GM21390 (cell line): Measurements from ENCODE around the gene ZNF184.
A peak's percentile ranks its signal among the peaks of the same experiment; 100 is the strongest.

Experiments
- ATAC-seq: cut with Tn5 transposase; IDR thresholded peaks from one replicate; pipeline ENCODE4 v1.9.1; 2021; ENCODE audit not compliant: unreplicated experiment

ZNF184 gene

DNA sequence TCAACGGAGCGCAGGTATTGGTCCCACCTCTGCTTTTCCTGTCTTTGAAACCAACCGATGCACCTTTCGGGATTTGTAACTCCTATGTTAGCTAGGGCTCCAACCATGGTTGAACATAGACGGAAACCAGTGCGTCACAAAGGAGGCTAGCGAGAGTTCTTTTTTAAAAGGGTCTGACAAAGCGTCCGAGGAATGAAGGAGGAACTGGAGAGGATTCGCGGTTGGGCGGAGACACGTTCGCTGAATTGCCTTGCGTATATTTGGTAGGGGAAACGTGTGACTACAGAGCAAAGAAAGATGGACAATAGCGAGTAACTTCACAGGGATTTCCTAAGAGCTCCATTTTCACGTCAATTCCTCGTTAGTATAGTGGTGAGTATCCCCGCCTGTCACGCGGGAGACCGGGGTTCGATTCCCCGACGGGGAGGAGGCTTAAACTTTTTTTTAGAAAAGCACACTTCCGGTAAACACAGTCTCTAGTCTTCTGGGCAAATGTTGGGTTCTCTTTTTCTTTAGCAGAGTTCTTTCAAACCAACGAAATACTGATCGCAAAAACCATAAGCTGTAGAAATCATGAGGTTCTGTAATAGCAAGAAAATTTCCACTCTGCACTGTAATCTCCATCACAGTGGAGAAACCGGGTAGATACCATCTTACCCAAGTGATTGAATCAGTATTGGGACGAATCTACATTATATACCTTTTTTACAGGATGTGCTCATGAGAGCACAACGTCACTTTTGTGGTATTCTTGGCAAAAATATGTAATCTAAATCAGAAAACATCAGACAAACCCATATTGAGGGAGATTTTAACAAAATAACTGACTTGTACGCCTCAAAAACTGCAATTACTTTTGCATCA lies 6.6 kb upstream of the ZNF184 start:
- peak; percentile 54 for ATAC-seq

DNA sequence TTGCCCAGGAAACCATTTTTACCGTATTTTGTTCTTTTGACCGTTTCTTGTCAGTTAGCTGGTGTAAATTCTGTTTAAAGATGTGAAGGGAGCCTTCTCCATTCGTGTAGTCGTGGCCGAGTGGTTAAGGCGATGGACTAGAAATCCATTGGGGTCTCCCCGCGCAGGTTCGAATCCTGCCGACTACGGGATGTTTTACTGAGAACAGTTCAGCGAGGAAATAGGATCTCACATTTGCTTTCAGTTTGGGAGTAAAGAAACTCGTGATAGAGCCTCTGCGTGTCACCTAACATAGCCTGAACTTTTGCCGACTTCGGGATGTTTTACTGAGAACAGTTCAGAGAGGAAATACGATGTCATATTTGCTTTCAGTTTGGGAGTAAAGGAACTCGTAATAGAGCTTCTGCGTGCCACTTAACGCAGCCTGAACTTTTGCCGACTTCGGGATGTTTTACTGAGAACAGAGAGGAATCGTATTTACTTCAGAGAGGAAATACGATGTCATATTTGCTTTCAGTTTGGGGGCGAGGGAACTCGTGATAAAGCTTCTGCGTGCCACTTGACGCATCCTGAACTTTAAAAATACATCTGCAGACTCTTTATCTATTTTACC lies 5.9 kb upstream of the ZNF184 start:
- ATAC-seq, result peak; percentile 67

DNA sequence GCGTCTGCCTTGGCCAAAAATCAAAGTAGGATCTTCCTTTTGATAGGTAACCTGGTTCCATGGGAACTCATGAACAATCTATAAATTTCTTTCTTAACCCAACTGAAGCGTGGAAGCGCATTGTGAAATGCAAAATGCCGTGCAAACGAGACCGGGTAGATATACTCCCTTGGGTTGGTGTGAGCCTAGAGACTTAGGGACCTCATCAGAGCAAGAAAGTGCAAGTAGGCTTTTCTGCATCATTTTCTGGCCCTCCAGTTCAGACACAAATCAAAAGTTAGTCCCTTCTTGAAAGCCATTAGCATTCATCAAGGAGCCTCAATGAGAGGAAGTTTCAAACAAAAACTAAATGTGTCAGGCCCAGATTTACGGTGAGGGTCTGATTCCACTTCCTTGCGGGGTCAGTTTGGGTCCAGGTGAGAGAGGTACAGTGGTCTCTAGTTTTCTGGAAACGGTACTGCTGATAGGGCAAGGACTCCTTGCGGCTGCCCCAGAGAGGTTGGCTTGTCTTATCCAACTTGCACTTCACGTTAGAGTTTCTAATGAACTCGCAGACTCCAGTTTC lies 5.3 kb upstream of the ZNF184 start:
- peak; percentile 11 for ATAC-seq

DNA sequence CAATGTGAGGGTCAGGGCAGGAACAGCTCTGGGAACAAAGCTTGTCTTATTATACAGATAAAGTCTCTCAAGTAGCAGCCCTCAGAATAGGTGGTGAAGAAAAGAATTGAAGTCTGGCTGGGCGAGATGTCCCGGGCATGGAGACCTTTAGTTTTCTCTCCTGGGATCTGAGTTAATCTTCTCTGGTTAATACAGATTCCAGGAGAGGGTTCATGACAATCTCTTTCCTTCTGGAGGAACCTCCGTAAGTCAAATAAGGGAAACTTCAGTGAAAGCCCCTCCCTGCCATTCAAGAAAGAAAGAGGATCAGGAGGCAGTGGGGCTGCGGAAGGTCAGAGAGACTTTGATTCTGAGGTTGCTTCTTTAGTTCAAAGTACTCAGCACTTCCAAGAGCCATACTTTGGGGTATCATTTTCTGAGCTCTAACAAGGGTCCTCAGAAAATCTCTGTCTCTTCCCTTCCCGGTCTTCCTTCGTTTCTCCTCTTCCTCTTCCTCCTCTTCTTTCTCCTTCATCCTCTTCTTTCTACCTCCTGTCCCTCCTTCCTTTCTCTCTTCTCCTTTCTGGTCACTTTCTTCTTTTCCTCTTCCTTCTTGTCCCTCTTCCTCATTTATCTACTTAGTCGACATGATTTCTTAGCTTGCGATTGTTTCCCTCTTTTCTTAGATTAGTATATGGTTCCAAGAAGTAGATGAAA lies 4.6 kb upstream of the ZNF184 start:
- ATAC-seq, result no peak

GRCh38 chr6:27476090-27476489 lies 3.2 kb upstream of the ZNF184 start:
- no peak for ATAC-seq

- no peak for ATAC-seq
Measured at GRCh38 chr6:27474672-27475071, 1.8 kb upstream of the ZNF184 start.

GRCh38 chr6:27474172-27474465 lies 1.2 kb upstream of the ZNF184 start:
- no peak for ATAC-seq

DNA sequence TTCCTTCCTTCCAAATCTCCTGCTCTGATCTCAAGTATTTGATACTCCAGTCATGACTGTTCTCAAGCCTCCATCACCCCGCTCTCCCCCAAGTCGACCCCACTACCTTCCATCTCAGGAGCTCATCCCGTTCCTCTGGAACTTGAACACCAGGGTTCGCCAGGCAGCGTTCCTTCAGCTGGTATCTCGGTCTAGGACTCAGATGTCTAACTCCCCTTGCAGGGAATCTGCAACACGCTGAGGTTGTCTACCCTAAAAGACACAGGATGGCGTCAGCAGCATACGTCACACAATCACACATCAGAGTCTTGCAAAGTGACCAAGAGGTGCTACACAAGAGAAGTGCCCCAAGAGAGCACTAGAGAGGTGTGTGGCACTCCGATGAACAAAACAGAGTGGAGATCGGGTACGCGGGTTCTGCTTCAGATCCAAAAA lies 706 bp downstream of the ZNF184 start:
- peak; percentile 47 for ATAC-seq

DNA sequence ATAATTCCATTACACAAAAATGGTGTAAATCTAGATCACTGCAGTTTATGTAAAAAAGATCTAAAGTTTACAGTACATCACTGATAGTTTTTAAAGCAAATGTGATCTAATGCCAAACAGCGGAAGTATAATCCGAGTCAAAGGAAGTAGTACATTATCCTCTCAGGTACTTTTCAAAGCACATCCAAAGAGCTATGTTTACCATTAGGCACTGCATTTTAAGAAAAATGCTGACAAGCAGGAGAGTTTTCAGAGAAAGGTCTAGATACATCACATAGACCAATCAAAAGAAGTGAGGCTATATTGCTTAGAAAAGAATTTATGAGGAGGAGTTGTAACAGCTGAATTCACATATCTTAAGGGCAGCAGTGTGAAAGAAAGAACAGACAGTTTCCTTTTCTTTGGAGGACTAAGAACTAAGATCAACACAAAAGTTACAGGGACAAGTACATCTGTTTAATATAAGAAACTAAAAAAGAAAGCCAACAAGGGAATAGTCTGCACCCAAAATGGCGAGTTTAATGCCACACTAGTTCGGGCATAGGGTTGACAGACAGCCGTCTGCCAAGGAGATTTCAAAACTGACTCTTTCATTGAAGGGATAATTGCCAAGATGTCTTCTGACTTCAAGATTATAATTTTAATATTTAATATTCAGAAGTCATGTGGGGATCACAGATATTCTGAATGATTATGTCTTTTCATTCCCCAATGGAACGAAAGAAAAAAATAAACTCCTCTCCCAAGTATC lies 1.4 kb downstream of the ZNF184 start:
- no peak for ATAC-seq

GRCh38 chr6:27470023-27470422 lies 2.9 kb downstream of the ZNF184 start:
- ATAC-seq, result no peak

GRCh38 chr6:27468334-27468733 lies 4.6 kb downstream of the ZNF184 start:
- no peak for ATAC-seq

DNA sequence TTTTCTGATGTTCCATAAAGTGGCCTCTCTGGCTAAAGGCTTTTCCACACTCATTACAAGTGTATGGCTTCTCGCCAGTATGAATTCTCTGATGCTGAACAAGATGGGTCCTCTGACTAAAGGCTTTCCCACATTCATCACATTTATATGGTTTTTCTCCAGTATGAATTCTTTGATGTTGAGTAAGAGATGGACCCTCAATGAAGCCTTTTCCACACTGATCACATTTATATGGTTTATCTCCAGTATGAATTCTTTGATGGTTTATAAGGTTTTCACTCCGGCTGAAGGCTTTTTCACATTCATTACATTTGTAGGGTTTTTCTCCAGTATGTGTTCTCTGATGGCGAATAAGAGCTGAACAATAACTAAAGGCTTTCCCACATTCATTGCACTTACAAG lies 20.4 kb downstream of the ZNF184 start:
- ATAC-seq, result no peak

DNA sequence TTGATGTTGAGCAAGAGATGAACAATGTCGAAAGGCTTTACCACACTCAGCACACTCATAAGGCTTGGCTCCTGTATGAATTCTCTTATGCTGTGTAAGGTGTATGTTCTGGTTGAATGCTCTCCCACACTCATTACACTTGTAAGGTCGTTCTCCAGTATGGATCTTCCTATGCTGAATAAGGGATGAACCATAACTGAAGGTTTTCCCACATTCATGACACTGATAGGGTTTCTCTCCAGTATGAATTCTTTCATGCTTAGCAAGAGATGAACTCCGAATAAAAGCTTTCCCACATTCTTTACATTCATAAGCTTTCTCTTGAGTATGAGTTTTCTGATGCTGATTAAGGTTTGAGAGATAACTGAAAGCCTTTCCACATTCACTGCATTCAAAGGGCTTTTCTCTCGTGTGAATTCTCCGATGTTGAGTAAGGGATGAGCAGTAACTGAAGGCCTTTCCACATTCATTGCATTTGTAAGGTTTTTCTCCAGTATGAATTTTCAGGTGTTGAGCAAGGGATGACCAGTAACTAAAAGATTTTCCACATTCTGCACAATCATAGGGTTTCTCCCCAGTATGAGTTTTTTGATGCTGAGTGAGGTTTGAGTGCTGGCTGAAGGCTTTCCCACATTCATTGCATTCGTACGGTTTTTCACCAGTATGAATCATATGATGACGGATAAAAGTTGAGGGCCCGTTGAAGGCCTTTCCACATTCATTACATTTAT lies 21.1 kb downstream of the ZNF184 start:
- ATAC-seq, result no peak

DNA sequence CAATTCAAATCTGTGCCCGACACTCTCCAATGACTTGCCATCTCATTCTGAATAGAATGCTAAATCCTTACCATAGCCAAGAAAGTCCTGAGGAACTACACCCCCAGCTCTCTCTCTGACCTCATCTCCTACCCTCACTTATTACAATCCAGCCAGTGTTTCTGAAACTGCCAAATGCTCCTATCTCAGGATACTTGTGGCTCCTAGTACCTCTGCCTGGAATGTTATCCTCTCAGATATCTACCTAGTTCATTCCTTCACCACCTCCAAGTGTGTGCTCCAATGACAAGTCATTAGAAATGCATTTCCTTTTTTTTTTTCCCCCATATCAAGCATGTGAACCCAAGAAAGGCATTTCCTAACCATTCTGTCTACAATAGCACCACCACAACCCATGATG lies 24.4 kb downstream of the ZNF184 start:
- ATAC-seq, result no peak

- ATAC-seq, result no peak
Measured at GRCh38 chr6:27442932-27443331, 30.0 kb downstream of the ZNF184 start.

- no peak for ATAC-seq
Measured at GRCh38 chr6:27441001-27441400, 31.9 kb downstream of the ZNF184 start.

- no peak for ATAC-seq
Measured at GRCh38 chr6:27439371-27439770, 33.5 kb downstream of the ZNF184 start.

DNA sequence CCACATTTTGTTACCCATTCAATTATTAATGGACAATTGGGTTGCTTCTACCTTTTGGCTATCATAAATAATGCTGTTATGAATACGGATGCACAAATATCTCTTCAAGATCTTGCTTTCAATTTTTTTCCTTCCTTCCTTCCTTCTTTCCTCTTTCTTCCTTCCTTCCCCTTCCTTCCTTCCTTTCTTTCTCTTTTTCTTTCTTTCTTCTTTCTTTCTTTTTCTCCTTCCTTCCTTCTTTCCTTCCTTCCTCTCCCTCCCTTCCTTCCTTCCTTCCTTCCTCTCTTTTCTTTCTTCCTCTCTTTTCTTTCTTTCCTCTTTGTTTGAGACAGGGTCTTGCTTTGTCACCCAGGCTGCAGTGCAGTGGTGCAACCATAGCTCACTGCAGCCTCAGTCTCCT lies 39.2 kb downstream of the ZNF184 start:
- no peak for ATAC-seq

- no peak for ATAC-seq
Measured at GRCh38 chr6:27428966-27429365, 43.9 kb downstream of the ZNF184 start.

DNA sequence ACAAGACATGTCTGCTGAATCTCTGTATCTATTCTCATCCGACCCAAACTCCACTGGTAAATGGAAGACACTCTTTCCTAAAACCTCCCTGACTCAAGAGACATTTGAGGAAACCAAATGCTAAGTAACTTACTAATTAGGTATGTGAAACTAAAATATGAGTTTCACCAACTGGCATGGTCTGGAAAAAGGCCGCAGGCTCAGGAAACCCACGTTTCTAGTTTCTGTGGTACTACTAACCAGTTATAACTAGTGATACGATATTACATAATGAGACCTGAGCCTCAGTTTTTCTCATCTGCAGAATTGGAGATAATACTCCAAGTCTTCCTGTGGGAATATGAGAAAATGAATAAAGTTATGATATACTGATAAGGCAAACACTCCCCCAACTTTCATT lies 44.4 kb downstream of the ZNF184 start:
- no peak for ATAC-seq
